ENCODE results near the gene MADD.

Gene MADD

DNA sequence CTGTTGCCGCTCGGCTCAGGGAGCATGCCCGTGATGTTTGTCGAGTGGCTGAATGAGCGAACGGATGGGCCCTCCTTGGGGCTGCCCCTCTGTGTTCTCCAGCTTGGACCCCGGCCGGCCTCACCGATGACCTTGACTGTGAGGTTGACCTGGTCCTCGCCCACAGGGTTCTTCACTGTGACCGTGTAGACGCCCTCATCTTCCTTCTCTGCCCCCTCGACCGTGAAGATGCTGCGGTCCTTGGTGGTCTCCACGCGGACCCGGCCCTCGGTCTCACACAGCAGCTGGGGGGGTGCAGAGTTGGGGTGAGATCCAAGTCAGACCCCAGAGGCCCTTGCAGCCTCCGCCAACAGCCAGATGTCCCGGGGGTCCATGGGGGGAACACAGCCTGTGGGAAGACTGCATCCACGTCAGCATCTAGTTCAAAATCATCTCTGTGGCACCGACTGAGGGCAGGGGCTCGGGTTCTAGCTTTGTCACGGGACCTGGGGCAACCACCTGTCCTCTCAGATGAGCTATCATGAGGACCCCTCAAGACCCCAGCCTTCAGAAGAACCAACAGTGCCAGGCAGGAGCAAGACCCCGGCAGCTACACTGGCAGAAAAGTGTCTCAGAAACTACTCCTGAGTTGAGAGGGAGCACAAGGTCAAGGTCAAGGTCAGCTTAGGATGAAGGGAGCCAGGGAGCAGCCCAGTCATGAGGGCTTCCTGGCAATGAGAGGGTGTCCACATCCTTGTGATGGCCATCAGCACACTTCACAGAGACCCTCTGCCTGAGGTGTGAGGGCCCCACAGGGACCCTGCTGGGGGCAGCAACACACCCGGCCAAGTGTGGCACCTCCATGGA is 68.7 kb downstream of the MADD start:
- Histone ChIP-seq H3K4me1 (ENCODE audit: control insufficient read depth, insufficient read depth, low read length) (no peaks in the 10 kb centered on the region), H3K9me3 (ENCODE audit: control insufficient read depth, low read length) (no peaks in the 10 kb centered on the region), H3K27me3 (ENCODE audit: control insufficient read depth, insufficient read depth, low read length) (no peaks in the 10 kb centered on the region), H3K4me3 (ENCODE audit: low read length) (no peak overlapping the region), H3K9ac (ENCODE audit: low read length) (no peak overlapping the region), H3K36me3 (ENCODE audit: control insufficient read depth, insufficient read depth, low read length) (no peaks in the 10 kb centered on the region)

DNA sequence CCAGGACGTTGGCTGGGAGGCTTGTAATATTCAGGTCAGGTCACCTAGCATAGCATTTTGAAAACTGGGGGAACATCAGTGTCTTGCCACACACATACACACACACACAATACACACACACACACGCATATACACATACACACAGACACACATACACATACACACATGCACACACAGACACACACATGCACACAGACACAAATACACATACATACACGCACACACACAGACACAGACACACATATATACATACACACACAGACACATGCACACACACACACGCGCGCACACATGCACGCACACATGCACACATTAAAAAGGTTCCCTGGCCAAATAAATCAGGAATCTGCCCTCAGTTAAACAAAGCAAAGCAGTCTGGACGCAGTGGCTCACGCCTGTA is 70.1 kb downstream of the MADD start:
- Histone ChIP-seq H3K27me3 (ENCODE audit: control insufficient read depth, insufficient read depth, low read length) (peaks cover 5% of the 10 kb centered on the region), H3K4me1 (ENCODE audit: control insufficient read depth, insufficient read depth, low read length) (no peaks in the 10 kb centered on the region), H3K9ac (ENCODE audit: low read length) (no peak overlapping the region)

DNA sequence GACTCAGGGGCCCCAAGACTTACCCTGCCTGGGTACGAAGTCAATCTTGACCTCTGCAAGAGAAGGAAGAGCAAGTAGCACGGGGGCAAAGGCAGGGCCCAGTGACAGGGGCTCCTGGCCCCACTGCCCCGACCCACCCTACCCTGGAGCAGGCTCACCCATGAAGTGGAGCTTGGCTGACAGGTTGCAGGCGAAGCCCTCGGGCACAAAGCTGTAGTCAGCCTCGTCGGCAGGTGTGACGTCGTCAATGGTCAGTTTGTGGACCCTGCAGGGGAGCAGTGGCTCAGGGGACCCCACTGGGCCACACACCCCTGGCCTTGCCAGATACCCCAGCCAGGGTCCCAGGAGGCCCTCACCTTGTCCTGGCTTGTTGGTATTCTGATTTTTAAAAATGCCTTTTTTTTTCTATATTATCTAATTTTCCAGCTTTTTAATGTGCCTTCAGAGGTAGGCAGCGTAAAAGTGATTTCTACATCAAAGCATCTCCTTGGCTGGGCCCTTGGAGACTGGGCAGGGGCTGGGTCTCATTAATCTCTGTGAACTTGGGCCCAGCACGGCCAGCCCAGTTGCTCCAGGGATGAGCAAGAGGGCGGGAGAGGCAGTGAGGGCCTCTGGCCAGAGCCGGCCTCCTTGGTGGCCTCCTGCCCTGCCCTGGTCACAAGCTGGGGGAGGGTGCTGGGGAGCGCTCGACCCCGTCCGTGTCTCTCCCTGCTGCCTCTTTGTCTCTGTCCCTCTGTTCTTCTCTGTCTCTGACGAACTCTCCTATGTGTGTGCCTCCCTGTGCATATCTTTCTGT is 71.2 kb downstream of the MADD start:
- no peaks in the 10 kb centered on the region for H3K9me3 ChIP-seq (ENCODE audit: control insufficient read depth, low read length)
- H3K27me3 ChIP-seq (ENCODE audit: control insufficient read depth, insufficient read depth, low read length): peaks cover 5% of the 10 kb centered on the region
- H3K4me1 ChIP-seq (ENCODE audit: control insufficient read depth, insufficient read depth, low read length): no peaks in the 10 kb centered on the region
- H3K36me3 ChIP-seq (ENCODE audit: control insufficient read depth, insufficient read depth, low read length): no peaks in the 10 kb centered on the region
- H3K9ac ChIP-seq (ENCODE audit: low read length): no peak overlapping the region
- no peak overlapping the region for H3K4me3 ChIP-seq (ENCODE audit: low read length)

More for the DNA sequence above, 70.1 kb downstream of the MADD start:
- no peaks in the 10 kb centered on the region for H3K9me3 ChIP-seq (ENCODE audit: control insufficient read depth, low read length)
- H3K36me3 ChIP-seq (ENCODE audit: control insufficient read depth, insufficient read depth, low read length): no peaks in the 10 kb centered on the region
- no peak overlapping the region for H3K4me3 ChIP-seq (ENCODE audit: low read length)

DNA sequence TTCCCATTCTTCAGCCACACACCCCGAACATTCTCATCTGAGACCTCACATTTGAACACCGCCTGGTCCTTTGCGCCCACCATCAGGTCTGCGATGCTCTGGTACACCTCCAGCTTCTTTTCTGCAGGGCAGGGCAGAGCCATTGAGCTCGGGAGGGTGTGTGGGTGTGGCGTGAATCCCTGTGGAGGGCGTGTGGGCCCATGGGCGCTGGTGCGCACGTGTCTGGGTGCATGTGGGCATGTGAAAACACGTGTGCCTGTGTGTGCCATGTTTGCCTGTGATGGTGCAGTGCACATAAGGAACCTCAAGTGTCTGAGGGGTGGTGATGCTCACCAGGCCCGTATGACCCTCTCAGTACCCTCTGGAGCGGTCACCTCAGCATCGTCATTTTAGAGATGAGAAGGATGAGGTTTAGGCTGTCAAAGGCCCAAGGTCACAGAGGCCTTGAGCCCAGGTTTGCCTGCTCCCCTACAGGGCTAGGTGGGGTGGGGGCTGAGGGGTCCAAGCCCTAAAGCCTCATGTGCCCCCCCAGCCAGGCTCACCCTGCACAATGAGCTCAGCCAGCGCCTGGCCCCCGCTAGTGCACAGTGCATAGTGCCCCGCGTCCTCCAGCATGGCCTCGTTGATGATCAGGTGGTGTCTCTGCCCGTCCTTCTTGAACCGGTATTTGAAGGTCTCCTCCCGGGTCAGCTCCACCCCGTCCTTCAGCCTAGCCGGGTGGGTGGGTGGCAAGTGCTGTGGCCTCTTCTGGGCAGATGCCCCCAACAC is 72.3 kb downstream of the MADD start:
- Histone ChIP-seq H3K4me1 (ENCODE audit: control insufficient read depth, insufficient read depth, low read length) (no peaks in the 10 kb centered on the region), H3K4me3 (ENCODE audit: low read length) (no peak overlapping the region), H3K9me3 (ENCODE audit: control insufficient read depth, low read length) (no peaks in the 10 kb centered on the region), H3K9ac (ENCODE audit: low read length) (no peak overlapping the region), H3K36me3 (ENCODE audit: control insufficient read depth, insufficient read depth, low read length) (no peaks in the 10 kb centered on the region), H3K27me3 (ENCODE audit: control insufficient read depth, insufficient read depth, low read length) (peaks cover 5% of the 10 kb centered on the region)

DNA sequence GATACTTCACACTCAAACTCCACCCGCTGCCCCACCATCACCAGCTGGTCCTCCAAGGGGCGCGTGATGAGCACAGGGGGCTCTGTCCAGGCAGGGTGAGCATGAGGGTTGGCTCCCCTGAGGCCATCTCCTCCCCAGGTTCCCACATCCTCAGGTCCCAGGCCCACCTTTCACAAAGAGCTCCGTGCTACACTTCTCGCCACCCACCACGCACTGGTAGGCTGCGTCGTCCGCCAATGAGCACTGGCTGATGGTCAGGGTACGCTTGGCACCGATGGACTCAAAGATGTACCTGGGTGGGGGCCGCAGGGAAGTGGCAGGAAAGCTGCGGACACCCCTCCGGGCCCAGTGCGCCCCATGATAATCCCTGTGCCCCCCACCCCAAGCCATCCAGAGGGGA is 72.9 kb downstream of the MADD start:
- Histone ChIP-seq H3K4me3 (ENCODE audit: low read length) (no peak overlapping the region), H3K27me3 (ENCODE audit: control insufficient read depth, insufficient read depth, low read length) (peaks cover 5% of the 10 kb centered on the region), H3K36me3 (ENCODE audit: control insufficient read depth, insufficient read depth, low read length) (no peaks in the 10 kb centered on the region), H3K9ac (ENCODE audit: low read length) (no peak overlapping the region), H3K9me3 (ENCODE audit: control insufficient read depth, low read length) (no peaks in the 10 kb centered on the region), H3K4me1 (ENCODE audit: control insufficient read depth, insufficient read depth, low read length) (no peaks in the 10 kb centered on the region)

DNA sequence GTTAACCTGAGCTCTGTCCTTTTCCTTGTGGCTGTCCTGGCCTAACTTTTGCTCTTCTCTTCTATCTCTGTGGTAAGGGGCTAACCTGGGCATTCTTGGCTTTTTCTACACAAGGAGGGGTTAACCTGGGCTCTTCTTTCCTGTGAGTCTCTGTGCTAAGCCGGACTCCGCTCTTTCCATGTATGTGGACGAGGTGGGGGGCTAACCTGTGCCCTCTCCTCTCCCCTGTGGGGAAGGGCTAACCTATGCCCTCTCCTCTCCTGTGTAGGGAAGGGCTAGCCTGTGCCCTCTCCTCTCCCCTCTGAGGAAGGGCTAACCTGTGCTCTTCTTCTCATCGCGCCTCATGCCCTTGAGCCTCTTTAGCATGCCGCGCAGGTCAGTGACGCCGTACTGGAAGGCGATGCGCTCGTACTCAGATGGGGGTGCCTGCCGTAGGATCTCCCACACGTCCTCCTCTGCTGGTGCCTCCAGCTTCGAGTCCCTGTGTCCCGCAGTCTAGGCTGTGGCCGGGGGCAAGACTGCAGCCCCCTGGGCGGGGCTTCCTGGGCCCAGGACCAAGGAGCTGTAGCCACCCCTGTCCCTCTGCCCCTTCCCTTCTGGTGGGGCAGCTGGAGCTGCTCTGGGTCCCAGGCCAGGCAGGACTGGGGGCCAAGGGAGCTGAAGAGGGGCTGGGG is 76.1 kb downstream of the MADD start:
- Histone ChIP-seq H3K9ac (ENCODE audit: low read length) (no peak overlapping the region), H3K27me3 (ENCODE audit: control insufficient read depth, insufficient read depth, low read length) (peaks cover 5% of the 10 kb centered on the region), H3K9me3 (ENCODE audit: control insufficient read depth, low read length) (no peaks in the 10 kb centered on the region), H3K36me3 (ENCODE audit: control insufficient read depth, insufficient read depth, low read length) (no peaks in the 10 kb centered on the region), H3K4me1 (ENCODE audit: control insufficient read depth, insufficient read depth, low read length) (no peaks in the 10 kb centered on the region), H3K4me3 (ENCODE audit: low read length) (no peak overlapping the region)

DNA sequence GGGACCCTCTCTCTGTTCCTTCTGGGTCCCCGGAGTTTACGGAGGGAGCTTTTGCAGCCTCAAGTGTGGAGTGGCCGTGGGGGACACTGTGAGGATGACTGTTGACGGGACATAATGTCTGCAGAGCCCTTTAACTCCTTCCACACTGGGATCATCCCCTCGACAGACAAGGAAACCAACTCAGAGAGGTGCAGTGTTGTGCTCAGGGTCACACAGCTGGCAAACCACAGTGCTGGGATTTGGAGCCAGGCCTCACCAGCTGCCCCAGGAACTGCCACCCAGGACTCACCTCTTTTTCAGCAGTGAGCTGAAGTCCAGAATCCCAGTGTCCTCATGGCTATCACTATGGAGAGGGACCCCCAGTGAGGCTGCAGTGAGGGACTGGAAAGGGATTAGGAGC is 77.2 kb downstream of the MADD start:
- Histone ChIP-seq H3K36me3 (ENCODE audit: control insufficient read depth, insufficient read depth, low read length) (no peaks in the 10 kb centered on the region), H3K9me3 (ENCODE audit: control insufficient read depth, low read length) (no peaks in the 10 kb centered on the region), H3K9ac (ENCODE audit: low read length) (no peak overlapping the region), H3K27me3 (ENCODE audit: control insufficient read depth, insufficient read depth, low read length) (peaks cover 5% of the 10 kb centered on the region), H3K4me3 (ENCODE audit: low read length) (no peak overlapping the region), H3K4me1 (ENCODE audit: control insufficient read depth, insufficient read depth, low read length) (peaks cover 4% of the 10 kb centered on the region)

DNA sequence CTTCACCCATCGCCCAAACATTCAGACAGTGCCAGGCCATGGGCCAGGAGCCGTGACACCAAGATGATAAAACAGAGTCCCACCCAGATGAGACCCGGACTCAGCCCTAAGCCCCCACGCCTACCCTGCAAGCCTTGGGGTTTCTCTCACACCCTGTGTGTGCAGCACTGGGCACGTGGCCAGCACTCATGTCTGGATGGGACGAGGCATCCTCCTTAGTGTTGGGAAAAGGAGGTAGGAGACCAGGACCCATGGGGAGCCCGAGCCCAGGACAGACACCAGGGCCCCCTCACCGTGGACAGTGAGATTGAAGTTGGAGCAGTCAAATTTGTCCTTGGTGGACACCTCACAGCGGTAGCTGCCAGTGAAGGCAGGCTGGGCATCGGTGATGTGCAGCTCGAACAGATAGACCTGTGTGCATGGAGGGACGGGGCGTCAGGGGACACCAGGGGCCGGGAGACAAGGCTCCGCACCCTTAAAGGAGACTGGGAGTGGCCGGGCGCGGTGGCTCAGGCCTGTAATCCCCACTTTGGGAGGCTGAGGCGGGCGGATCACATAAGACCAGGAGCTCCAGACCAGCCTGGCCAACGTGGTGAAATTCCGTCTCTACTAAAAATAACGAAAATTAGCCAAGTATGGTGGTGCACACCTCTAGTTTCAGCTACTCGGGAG is 78.3 kb downstream of the MADD start:
- no peak overlapping the region for H3K4me3 ChIP-seq (ENCODE audit: low read length)
- peaks cover 5% of the 10 kb centered on the region for H3K27me3 ChIP-seq (ENCODE audit: control insufficient read depth, insufficient read depth, low read length)
- H3K9ac ChIP-seq (ENCODE audit: low read length): no peak overlapping the region
- H3K9me3 ChIP-seq (ENCODE audit: control insufficient read depth, low read length): no peaks in the 10 kb centered on the region
- no peaks in the 10 kb centered on the region for H3K36me3 ChIP-seq (ENCODE audit: control insufficient read depth, insufficient read depth, low read length)
- H3K4me1 ChIP-seq (ENCODE audit: control insufficient read depth, insufficient read depth, low read length): peaks cover 5% of the 10 kb centered on the region

DNA sequence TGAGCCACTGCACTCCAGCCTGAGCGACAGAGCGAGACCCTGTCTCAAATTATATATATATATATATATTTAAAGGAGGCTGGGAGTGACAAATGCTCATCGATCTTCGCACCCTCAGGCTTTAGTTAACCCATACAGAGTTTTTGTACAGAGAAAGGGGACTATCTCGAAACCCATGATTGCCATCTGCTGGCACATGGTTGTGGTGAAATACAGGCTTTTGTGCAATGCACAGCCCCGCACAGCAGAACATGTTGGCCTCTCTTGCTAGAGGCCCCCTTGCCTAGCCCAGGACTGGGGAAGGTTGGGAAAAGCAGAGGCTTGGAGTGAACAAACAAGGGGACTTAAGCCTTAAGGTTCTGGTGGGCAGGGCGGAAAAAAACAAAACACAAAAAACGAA is 78.9 kb downstream of the MADD start:
- Histone ChIP-seq H3K36me3 (ENCODE audit: control insufficient read depth, insufficient read depth, low read length) (no peaks in the 10 kb centered on the region), H3K9ac (ENCODE audit: low read length) (no peak overlapping the region), H3K9me3 (ENCODE audit: control insufficient read depth, low read length) (no peaks in the 10 kb centered on the region), H3K4me3 (ENCODE audit: low read length) (no peak overlapping the region), H3K4me1 (ENCODE audit: control insufficient read depth, insufficient read depth, low read length) (peaks cover 5% of the 10 kb centered on the region), H3K27me3 (ENCODE audit: control insufficient read depth, insufficient read depth, low read length) (peaks cover 5% of the 10 kb centered on the region)

DNA sequence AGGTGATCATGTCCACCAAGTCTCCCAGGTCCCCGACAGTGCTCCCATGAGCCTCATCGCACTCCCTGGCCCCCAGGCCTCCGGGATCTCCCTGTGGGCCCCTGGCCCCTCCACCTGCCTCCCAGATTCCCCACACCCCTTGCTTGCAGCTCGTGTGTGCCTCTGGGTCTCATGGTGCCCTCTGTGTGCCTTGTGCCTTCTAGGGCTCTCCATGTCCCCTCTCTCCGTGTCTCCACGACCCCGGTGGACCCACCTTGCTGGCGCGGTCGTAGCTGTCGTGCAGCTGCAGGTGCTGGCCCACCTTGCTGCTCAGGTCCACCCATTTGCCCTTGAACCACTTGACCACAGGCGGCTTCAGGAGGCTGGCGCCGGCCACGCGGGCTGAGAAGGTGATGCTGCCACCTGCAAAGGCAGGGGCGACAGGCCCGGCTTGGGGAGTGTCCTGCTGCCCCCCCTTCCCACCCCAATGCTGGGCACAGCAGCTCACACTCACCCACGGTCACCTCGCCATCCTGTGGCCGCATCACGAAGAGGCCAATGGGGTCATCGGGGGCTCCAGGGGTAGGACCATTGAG is 79.7 kb downstream of the MADD start:
- peaks cover 7% of the 10 kb centered on the region for H3K4me1 ChIP-seq (ENCODE audit: control insufficient read depth, insufficient read depth, low read length)
- no peaks in the 10 kb centered on the region for H3K27me3 ChIP-seq (ENCODE audit: control insufficient read depth, insufficient read depth, low read length)
- no peak overlapping the region for H3K9ac ChIP-seq (ENCODE audit: low read length)
- H3K9me3 ChIP-seq (ENCODE audit: control insufficient read depth, low read length): no peaks in the 10 kb centered on the region
- no peak overlapping the region for H3K4me3 ChIP-seq (ENCODE audit: low read length)
- no peaks in the 10 kb centered on the region for H3K36me3 ChIP-seq (ENCODE audit: control insufficient read depth, insufficient read depth, low read length)

DNA sequence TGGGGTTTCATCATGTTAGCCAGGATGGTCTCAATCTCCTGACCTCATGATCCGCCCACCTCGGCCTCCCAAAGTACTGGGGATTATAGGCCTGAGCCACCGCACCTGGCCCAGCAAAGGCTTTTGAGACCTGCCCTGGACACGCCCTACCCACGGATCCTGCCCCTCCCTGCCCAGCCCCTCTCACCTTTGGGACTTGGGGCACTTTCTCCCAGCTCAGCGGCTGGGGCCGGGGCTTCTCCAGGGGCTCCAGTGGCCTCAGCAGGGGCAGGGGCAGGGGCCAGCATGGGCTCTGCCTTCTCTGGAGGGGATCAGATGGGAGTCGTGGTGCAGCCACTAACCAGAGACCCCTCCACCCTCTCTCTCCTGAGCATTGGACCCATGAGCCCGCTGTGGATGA is 80.4 kb downstream of the MADD start:
- Histone ChIP-seq H3K27me3 (ENCODE audit: control insufficient read depth, insufficient read depth, low read length) (no peaks in the 10 kb centered on the region), H3K9me3 (ENCODE audit: control insufficient read depth, low read length) (no peaks in the 10 kb centered on the region), H3K4me3 (ENCODE audit: low read length) (no peak overlapping the region), H3K4me1 (ENCODE audit: control insufficient read depth, insufficient read depth, low read length) (peaks cover 10% of the 10 kb centered on the region), H3K36me3 (ENCODE audit: control insufficient read depth, insufficient read depth, low read length) (no peaks in the 10 kb centered on the region), H3K9ac (ENCODE audit: low read length) (no peak overlapping the region)

Measured in mucosa of stomach (tissue), 1 donor.